Endodermal cell (in vitro differentiated cells): Measurements from ENCODE around the gene ZNF236. TPM values are rescaled to one million over a fixed set of nuclear protein-coding genes. Genes with fewer than 3 reads are reported as not detected.
A peak's percentile ranks its signal among the peaks of the same experiment; 100 is the strongest.

Experiments
- DNase-seq: peaks from one replicate; pipeline ENCODE4 v3.0.0-alpha.2; 2017
- H3K27ac ChIP-seq: 2 replicates; pipeline ENCODE4 v1.5.1; 2013; ENCODE audit warnings: mild to moderate bottlenecking, low read depth, low read length, moderate library complexity
- H3K27me3 ChIP-seq: 2 replicates; pipeline ENCODE4 v1.6.1; 2013; ENCODE audit warnings: mild to moderate bottlenecking, low read length, moderate library complexity; ENCODE audit not compliant: insufficient read depth, control insufficient read depth, poor library complexity, severe bottlenecking
- H3K36me3 ChIP-seq: 2 replicates; pipeline ENCODE4 v1.7.0; 2013; ENCODE audit warnings: mild to moderate bottlenecking, low read length, moderate library complexity; ENCODE audit not compliant: control insufficient read depth, insufficient read depth
- H3K4me1 ChIP-seq: one replicate; pipeline ENCODE4 v1.7.0; 2013; ENCODE audit warnings: low read length; ENCODE audit not compliant: control insufficient read depth, insufficient read depth
- H3K4me3 ChIP-seq: 2 replicates; pipeline ENCODE4 v1.5.1; 2013; ENCODE audit warnings: mild to moderate bottlenecking, low read length, moderate library complexity
- H3K9ac ChIP-seq: 2 replicates; pipeline ENCODE4 v1.6.1; 2013; ENCODE audit warnings: mild to moderate bottlenecking, low read length, moderate library complexity; ENCODE audit not compliant: poor library complexity, severe bottlenecking; ENCODE audit errors: extremely low read depth
- H3K9me3 ChIP-seq: 2 replicates; pipeline ENCODE4 v1.6.1; 2013; ENCODE audit warnings: mild to moderate bottlenecking, low read length, moderate library complexity; ENCODE audit not compliant: control insufficient read depth
- H3K27ac Mint-ChIP-seq: 2 replicates; pipeline ENCODE4 v1.8.0; 2020; ENCODE audit warnings: mixed read lengths
- H3K27me3 Mint-ChIP-seq: 2 replicates; pipeline ENCODE4 v1.8.0; 2021; ENCODE audit warnings: mild to moderate bottlenecking, mixed read lengths; ENCODE audit not compliant: insufficient read depth
- H3K36me3 Mint-ChIP-seq: 2 replicates; pipeline ENCODE4 v1.8.0; 2020; ENCODE audit warnings: low read depth, mixed read lengths
- H3K4me1 Mint-ChIP-seq: 2 replicates; pipeline ENCODE4 v1.8.0; 2020; ENCODE audit warnings: mixed read lengths
- H3K4me3 Mint-ChIP-seq: 2 replicates; pipeline ENCODE4 v1.8.0; 2020; ENCODE audit warnings: mild to moderate bottlenecking, moderate library complexity, mixed read lengths
- H3K9me3 Mint-ChIP-seq: 2 replicates; pipeline ENCODE4 v1.8.0; 2020; ENCODE audit warnings: mild to moderate bottlenecking, mixed read lengths
- WGBS, 2 experiments: methylation state at CpG; one replicate each; pipeline versions ENCODE4 v1.1.5 to v1.1.7; 2013; ENCODE audit warnings: missing lambda C conversion rate in 2 of 2, mixed read lengths in 1 of 2; ENCODE audit not compliant: insufficient coverage in 1 of 2, insufficient read length in 1 of 2; 5-methylcytosine and 5-hydroxymethylcytosine counted together
- total RNA-seq, 2 donors: library from RNA; stranded (reverse); fragmentation: NEBNext Ultra II Directional in 1 of 2; extraction: Animal tissue kit (Norgen Biotek cat#: 25700) in 1 of 2; gene quantifications; 2 replicates in 1 of 2; 3 replicates in 1 of 2; pipeline ENCODE4 v1.2.1, GENCODE V29; 2021
- TF ChIP-seq, protein P1 (sequence below): fragments of 200-600 bp; sonication (generic); conservative IDR thresholded peaks from 2 replicates; pipeline ENCODE4 v1.5.0; 2021; ENCODE audit warnings: antibody characterized with exemption, mild to moderate bottlenecking

The ZNF236 gene
- total RNA-seq, 2 donors from 2014 or later: 27.0 to 28.3 TPM

DNA sequence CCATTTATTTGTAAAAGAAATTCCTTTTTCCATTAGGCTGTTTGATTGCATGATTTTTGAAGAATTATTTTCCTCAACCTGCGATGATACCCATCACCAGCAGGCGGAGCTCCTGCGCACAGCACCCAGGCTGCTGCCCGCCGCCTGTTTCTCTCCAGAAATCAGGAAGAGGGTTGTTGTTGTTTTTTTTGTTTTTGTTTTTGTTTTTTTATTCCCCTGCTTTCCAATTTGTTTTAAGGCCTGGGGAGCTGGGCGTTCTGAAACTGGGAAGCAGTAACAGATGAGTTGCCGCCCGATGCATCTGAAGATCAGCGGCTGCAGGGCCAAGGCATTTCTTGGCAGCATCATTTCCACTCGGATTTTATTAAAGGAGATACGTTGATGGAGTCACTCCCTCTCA is 178.2 kb downstream of the ZNF236 start:
- Mint-ChIP-seq H3K4me3 (no peak overlapping the region), H3K9me3 (no peaks in the 10 kb centered on the region), H3K27ac (no peak overlapping the region), H3K27me3 (no peaks in the 10 kb centered on the region), H3K36me3 (no peaks in the 10 kb centered on the region), H3K4me1 (peaks cover 4% of the 10 kb centered on the region)
- 20 to 44% methylated on average over 1 to 11 of the region's 11 CpGs for WGBS, 2 experiments
- H3K4me3 ChIP-seq: no peak overlapping the region
- no peaks in the 10 kb centered on the region for H3K4me1 ChIP-seq
- no peaks in the 10 kb centered on the region for H3K27me3 ChIP-seq
- DNase-seq: peak; percentile 77
- TF ChIP-seq, protein P1, sequence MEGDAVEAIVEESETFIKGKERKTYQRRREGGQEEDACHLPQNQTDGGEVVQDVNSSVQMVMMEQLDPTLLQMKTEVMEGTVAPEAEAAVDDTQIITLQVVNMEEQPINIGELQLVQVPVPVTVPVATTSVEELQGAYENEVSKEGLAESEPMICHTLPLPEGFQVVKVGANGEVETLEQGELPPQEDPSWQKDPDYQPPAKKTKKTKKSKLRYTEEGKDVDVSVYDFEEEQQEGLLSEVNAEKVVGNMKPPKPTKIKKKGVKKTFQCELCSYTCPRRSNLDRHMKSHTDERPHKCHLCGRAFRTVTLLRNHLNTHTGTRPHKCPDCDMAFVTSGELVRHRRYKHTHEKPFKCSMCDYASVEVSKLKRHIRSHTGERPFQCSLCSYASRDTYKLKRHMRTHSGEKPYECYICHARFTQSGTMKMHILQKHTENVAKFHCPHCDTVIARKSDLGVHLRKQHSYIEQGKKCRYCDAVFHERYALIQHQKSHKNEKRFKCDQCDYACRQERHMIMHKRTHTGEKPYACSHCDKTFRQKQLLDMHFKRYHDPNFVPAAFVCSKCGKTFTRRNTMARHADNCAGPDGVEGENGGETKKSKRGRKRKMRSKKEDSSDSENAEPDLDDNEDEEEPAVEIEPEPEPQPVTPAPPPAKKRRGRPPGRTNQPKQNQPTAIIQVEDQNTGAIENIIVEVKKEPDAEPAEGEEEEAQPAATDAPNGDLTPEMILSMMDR: peak; percentile 98
- H3K36me3 ChIP-seq: no peaks in the 10 kb centered on the region
- no peak overlapping the region for H3K9ac ChIP-seq
- H3K9me3 ChIP-seq: no peaks in the 10 kb centered on the region
- H3K27ac ChIP-seq: no peak overlapping the region

DNA sequence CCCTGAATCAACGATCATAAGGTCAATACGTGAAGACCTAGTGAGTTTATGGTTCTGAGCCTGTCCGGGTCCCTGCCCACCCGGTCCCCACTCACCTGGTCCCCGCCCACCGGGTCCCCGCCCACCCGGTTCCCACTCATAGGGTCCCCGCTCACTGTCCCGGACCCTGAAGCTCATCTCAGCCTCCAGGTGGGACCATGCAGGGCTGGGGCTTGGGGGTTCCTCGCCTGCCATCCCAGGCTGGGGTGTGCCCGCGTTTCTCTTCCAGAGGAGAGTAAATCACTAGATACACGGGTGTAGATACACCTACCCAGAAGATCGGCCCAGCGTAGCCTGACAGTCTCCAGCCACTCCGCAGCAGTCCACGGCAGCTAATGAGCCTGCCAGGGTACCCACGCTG is 178.7 kb downstream of the ZNF236 start:
- no peaks in the 10 kb centered on the region for H3K4me1 Mint-ChIP-seq

DNA sequence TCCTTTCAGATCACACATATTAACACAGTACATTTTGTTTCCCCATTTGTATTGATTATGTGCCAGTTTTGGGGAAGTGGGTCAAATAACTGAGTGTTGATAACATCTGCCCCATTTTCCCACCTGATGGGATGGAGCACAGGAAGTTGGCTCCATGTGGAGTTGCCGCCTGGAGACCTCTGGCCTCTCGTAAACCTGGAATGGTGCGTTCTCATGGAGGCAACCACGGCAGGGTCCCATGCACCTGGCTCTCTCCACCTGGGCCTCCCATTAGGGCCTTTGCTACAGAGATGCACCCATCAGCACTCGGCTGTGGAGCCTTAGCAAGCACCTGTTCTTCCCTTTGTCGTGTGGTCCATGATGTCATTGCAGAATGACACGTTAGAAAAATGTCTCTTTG is 179.6 kb downstream of the ZNF236 start:
- no peaks in the 10 kb centered on the region for H3K27me3 Mint-ChIP-seq
- WGBS, 2 experiments: 83 to 92% methylated on average over 3 to 7 of the region's 7 CpGs
- TF ChIP-seq, protein P1: no peak

More for the DNA sequence above, 178.7 kb downstream of the ZNF236 start:
- Histone ChIP-seq H3K27me3 (no peaks in the 10 kb centered on the region), H3K4me1 (no peaks in the 10 kb centered on the region), H3K4me3 (no peak overlapping the region), H3K27ac (no peak overlapping the region), H3K9ac (no peak overlapping the region), H3K9me3 (no peaks in the 10 kb centered on the region), H3K36me3 (no peaks in the 10 kb centered on the region)
- 91 to 95% methylated on average over 10 to 19 of the region's 19 CpGs for WGBS, 2 experiments
- H3K27ac Mint-ChIP-seq: no peak overlapping the region
- TF ChIP-seq, protein P1: no peak
- peak; percentile 40 for DNase-seq
- H3K27me3 Mint-ChIP-seq: no peaks in the 10 kb centered on the region
- H3K9me3 Mint-ChIP-seq: no peaks in the 10 kb centered on the region
- no peak overlapping the region for H3K4me3 Mint-ChIP-seq
- H3K36me3 Mint-ChIP-seq: no peaks in the 10 kb centered on the region

More for the DNA sequence above, 179.6 kb downstream of the ZNF236 start:
- no peaks in the 10 kb centered on the region for H3K36me3 ChIP-seq
- H3K9me3 ChIP-seq: no peaks in the 10 kb centered on the region
- H3K9ac ChIP-seq: no peak overlapping the region
- Mint-ChIP-seq H3K4me1 (peaks cover 4% of the 10 kb centered on the region), H3K9me3 (no peaks in the 10 kb centered on the region), H3K27ac (no peak overlapping the region), H3K4me3 (no peak overlapping the region), H3K36me3 (no peaks in the 10 kb centered on the region)
- no peak overlapping the region for H3K4me3 ChIP-seq
- no peaks in the 10 kb centered on the region for H3K4me1 ChIP-seq
- H3K27ac ChIP-seq: no peak overlapping the region
- no peak for DNase-seq
- no peaks in the 10 kb centered on the region for H3K27me3 ChIP-seq
